Activated T-helper 1 cell treated with Interleukin-2 at 50 U/mL for 16 hours (primary cell): ENCODE results near the gene ROPN1.
"Not testable (repeated sequence)": the region's sequence is repeated elsewhere in the genome, so short reads cannot be mapped to it uniquely, and the experiment has no call there.

Experiments
- DNase-seq: peaks from one replicate; pipeline ENCODE4 v3.0.0-alpha.2; 2020; ENCODE audit warnings: low read depth

The ROPN1 gene

DNA sequence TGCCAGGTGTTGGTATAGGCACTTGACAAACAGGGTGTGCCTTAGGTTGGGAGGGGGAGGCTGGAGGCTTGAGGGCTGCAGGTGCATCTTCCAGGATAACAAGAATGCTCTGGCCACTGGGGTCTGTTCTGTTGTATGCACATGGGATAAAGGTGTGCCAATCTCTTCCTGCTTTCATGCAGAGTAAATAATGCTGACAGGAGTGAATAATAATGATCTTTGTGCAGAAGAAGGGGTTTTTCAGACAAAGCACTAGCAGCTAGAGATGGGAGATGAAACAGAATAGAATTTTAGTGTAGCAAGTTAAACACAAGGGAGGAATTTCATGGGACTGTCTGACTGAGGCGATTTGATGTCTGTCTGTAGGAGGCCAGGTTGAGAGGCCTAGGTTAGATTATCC is 1.9 kb upstream of the ROPN1 start:
- DNase-seq: no peak

DNA sequence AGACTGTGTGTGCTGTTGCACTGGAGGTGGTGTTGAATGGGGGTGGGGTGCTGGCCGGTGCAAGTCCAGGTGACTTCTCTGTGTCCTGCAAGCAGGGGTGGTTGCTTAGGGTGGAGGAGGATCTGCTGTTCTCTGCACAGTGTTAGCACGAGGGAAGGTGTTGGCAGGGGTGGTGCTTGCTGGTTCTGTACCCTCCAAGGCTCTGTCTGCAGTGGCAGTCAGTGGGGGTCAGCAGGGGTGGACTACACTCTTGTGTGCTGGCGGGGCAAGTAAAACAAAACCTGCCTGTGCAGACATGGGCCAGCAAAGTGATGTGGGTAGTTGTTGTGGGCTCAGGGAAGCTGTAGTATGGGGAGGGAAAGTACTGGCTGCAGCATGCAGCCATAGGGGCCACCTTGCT is 5.5 kb downstream of the ROPN1 start:
- no peak for DNase-seq

DNA sequence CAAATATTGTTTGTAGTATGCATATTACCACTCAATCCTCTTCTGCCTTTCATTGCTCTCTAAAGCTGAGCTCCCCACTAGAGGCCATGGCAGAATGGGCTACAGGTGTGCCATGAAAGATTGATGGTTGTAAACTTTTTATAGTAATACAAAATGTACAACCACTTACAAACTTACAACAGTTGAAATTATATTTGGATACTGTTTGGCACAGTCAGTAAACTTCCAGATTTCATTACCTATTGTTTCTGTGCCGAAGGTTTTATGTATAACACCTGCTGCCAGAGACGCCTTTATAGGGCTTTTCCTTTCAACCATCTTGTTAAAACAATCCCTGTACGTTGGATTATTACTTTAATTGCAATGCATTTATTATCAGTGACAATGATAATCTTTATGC is 7.0 kb downstream of the ROPN1 start:
- DNase-seq: no peak

DNA sequence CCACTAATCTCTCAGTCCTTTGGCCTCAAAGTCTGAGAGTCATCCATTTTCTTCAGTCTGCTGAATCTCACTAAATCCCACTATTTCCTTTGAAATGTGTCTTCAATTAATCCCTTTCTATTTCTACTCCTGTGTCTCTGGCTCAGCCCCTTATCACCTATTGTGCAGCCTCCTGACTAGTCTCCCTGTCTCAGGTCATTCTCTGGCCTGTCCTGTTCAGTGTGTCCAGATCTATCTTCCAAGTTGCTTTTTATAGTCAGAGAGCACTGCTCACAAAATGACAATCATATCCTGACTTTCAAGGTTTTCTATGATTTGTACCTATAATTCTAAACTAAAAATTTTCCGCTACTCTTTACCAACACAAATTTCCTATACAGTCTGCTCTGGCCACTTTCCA is 7.6 kb downstream of the ROPN1 start:
- no peak for DNase-seq

DNA sequence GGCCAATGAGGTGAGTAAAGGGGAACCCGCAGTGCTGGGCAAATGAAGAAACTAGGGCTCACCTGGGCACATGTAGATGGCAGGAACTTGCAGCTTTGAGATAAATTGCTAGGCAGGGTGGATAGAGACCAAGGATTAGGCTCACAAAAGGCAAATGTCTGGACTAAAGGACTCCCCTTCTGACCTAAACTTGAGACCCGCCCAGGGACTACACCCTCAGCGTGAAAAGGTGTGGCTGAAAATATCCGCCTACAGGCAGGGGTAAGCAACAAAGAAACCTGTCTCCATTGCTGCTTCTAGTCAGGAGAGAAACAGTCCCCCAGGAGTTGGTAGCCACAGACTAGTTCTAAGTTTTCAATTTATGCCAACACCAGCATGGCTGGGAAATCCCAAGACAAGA is 10.6 kb downstream of the ROPN1 start:
- DNase-seq: not testable (repeated sequence)

DNA sequence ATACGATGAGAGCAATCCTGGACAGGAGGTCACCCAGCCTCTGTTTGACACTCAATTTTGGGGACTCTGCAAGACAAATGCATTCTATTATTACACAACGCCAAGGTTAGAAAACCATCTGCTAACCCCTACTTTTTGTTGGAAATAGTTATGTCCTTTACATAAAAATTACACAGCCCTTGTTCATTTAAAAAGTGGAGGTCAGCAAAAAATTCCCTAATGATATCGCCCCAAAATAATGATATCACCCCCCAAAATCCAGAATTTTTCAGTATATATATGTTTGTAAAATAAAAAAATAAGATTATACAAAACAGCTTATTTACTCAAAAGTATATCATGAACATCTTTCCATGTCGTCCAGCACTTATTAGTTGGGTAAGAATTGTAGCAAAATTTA is 11.4 kb downstream of the ROPN1 start:
- no peak for DNase-seq

DNA sequence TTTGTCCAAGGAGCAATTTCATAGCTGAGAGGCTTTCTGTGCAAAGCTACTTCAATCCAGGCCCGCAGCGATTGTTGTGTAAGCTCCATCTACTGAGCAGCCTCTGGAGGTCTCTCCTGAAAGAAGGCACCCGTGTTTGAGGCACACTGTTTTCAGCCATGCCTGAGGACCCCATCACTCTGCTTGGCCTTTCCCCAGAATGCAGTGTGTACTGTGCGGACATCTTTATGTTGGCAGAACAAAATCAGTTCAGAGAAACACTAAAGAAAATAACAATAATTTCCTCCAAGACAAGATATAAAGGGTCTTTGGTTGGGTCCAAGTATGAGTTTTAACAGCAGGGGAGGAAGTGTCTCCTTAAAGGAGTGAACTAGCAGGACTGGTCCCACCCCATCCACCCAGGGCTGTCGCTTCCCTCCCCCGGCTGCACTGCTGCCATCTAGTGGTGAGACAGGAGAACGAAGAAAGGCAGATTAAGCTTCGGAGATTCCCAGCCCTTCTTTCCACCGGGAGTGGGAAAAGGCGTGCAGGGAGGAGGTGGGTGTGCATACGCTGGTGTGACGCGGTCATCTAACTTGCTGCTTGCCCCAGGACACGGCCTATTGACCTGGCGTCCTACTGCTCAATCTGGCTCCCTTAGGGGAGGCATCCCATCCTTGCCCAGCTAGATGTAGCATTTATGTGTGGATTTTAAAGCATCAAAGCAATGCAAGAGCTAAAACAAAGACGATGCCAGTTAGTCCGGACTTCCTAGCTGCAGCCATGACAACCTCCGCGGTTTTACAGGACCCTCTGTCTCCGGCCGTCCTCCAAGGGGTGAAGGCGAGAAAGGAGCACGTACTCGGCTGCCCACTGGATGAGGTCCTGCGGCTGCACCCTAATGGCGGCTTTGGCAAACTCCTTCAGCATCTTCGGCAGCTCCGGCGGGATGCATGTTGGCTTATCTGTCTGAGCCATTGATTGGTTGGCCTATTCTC is 12.1 kb downstream of the ROPN1 start:
- DNase-seq: not testable (repeated sequence)

DNA sequence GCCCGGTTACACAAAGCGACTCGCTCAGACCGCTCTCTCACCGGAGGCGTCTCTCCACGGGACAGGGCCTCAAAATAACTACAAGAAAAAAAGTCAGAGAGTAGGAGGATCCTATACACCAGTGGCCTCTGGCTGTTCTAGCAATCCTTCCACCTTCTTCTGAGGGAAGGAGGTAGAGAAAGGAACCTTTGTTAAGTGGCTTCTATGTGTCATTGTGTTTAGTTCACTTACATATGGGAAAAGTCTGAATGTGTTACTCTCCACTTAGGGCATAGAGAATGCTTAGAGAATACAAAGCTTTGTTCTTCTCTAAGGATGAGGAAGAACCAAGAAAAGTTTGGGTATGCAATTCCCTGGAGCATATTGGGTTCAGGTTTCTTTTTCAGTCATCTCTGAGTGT is 15.0 kb downstream of the ROPN1 start:
- DNase-seq: not testable (repeated sequence)

DNA sequence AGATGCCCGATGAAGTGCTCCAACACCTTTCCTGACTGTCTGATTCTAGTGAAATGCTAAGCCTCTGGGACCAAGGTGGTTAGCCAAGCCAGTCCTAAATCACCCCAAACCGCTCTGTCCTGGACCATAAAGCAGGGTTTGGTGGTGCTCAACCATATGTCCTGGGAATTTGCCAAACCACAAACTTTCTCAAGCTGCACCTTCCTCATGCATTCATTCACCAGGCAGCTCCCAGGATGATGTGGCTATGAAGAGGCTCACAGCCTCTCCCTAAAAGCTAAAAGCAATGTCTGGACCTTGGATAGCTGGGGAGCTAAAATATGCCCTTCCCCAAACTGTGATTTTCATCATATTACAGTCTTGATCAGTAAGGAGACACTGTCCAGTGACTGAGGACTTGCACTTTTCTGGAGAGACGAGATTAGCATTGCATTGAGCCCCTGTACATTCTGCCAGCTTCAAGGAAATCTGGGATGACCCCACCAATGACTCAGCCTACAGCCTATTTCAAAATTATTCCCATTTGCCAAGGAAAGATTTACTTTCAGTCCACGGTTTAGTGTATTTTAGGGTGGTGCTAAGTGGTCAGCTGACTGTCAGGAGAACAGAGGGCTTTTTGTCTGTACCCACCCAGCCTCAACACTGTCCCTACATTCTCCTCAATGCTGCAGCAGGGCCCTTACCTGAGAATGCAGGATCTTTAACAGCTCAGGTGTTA is 15.6 kb downstream of the ROPN1 start:
- not testable (repeated sequence) for DNase-seq

DNA sequence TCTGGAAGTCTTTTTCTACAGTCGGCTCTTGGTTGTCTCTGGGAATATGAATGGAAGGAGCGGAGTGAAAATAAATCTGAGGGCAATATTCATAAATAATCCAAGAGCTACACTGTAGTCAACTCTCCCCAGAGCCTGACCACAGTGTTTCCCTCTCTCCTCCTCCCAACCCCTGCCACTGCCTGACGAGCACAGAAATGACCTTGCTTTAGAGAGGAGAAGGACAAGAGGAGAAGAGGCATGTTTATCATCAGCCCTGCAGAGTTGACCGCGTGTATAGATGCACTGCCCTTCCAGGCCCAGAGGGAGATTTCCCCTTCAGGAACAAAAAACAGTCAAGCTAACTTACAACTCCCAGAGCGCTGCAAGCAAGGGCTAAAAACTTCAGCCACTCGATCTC is 16.9 kb downstream of the ROPN1 start:
- DNase-seq: not testable (repeated sequence)

DNA sequence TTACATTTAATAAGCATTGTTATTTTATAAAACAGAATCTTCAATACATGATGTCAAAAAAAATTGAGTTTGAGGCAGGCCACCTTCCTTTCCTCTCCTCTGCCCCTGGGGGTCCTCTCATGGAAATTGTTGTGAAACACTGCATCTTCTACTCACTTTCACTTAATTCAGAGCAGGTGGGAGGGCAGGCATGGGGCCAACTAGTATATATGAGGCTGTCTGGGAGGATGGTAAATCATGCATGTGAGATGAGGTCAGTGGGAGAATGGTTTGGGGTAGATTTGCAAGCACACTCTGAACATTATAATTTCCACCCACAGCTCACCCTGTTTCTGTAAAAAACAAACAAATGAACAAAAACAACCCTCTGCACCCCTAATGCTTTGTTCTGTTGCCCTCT is 20.5 kb downstream of the ROPN1 start:
- DNase-seq: no peak

DNA sequence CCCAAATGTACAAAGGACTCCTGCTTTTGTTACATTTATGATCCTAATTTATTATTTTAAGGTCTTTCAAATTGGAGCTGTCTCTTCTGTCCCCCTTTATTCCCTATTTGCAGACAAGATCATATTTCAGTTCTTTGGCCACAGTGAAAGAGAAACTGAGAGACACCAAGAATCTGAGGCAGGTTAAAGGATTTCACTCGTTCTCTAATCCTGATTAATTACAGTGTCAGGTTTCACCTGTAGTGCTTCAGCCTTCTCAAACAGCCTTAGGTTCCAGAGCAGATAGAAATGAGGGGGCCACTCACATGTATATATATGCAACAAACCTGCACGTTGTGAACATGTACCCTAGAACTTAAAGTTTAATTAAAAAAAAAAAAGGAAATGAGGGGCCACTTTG is 24.7 kb downstream of the ROPN1 start:
- not testable (repeated sequence) for DNase-seq

DNA sequence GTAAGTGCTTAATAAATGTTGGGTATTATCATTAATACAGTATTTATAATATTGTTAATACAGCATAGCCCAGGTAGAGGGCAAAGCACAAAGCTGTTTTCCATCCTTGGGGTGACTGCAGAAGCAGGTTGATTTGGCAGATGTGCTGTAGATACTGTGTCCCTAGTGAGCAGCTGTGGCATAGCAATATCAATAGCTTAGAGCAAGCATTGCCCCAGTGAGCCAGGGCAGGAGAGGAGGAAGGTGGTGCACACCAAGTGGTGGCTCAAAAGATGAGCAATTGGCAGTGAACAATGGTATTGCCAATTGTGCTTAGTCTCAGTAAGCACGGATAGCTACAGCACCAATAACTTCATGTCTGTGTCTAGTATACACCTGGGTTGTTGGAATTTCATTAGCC is 25.1 kb downstream of the ROPN1 start:
- DNase-seq: not testable (repeated sequence)

DNA sequence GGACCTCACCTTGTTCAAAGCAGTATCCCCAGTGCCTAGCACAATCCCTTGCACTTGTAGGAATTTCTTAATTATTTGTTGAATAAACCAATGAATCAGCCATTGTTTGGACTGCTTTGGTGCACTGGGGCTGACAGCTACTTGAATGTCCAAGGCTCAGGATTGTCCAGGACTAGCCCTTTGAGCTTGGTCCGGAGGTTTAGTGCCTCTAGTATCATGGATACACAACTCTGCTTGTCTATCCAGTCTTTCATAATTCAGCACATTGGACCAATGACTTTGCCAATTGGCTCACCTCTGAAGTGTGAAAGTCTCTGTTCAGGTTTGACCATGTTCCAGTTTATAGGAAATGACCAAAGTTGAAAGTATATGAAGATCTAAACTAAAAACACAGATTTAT is 27.1 kb downstream of the ROPN1 start:
- DNase-seq: not testable (repeated sequence)

DNA sequence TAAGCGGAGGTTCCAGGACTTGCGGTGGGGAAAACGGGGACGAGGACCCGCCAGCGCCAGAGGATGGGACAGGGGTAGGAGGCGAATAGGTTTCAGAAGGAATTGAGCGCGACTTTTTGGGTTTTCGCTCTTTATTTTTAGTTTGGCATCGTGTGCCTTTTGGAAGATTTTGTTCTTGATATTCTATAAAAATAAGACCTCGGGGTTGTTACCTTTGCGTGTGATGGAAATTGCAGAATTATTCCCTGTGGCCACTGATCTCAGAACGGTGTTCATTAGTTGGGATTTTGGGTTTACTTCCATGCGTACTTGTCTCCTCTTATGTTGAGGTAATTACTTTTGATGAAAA is 30.4 kb downstream of the ROPN1 start:
- DNase-seq: no peak

DNA sequence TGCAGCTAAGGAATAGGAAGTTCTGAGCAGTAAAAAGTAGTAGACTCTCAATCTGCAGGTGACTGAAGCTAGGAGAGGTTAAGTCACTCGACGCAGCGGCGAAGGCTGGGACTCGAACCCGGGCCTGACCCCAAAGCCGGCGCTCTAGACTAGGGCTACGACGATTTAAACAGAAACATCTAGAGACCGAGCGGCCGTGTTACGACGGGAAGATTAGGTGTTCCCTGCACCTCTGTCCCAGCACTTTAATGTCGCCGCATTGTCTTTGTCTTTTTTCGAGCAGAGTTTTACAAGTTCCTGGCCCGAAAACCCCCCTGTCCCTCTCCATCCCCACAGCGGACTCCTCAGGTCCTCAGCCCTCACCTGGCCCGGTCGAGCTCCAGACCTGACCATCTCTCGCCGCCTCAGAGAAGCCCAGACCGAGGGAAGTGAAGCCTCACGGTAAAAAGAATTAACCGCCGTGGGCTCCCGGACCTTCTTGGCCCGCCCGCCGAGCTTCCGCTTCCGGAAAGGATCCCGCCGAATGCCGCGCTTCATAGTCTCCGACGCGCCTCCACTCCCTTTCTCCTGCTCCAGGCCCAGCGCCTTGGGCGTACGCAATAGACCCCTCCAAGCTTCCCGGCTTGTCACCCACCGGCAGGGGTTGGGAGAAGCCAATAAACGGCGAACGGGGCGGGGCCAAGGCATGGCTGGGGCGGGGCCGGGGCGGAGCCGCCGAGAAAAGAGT is 31.0 kb downstream of the ROPN1 start, which contains the start of gene CCDC14:
Gene CCDC14 (minus strand): TSS at position 449 of the 727 bp plus-strand sequence. CDS start 56 bp downstream, at position 393.
- peak; percentile 56 for DNase-seq

DNA sequence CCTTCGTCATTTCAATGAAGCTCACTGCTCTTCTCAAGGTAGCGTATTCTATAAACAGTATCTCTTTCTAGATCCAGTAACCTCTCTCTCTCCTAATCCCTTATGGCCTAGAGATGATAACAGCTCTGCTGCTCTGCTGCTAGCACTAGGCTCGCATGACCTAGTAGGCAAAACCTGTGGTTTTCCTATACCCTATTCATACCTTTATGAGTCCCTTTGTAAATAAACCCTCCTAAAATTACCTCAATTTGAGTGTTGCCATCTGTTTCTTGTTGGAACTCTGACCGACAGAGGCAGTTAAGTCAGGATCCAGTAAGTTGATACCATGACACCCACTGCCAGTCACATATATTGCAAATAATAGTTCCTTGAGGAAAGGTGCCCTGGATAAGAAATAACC is 38.2 kb downstream of the ROPN1 start:
- DNase-seq: no peak

DNA sequence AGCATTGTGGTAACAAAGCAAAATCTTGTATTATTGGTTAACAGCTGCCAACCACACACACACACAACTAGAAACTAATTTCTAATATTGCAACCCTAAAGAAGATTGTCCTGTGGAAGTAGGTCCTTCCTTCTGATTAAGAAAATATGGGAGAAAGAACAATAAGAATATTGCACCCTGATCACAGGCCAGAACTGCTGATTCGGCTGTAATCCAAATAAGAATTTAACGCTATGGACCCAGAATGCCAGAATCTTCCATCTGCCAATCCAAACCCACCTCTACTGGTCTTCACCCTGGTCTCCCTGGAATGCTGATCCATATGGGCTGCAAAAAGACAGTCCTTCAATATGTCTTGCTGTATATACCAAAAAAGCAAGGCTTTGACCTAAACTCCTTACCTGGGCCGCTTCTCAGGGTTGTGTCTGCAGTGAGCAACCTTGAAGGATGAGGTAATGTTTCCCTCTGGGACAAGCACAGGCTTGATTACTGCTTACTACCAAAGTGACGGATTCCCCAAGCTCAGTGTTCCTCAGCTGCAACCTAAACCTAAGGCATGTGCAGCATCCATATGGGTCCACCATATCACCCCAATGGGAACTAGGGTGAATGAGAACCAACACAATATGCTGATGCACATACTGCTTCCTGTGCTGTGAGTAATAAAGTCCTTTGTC is 38.9 kb downstream of the ROPN1 start:
- DNase-seq: no peak

DNA sequence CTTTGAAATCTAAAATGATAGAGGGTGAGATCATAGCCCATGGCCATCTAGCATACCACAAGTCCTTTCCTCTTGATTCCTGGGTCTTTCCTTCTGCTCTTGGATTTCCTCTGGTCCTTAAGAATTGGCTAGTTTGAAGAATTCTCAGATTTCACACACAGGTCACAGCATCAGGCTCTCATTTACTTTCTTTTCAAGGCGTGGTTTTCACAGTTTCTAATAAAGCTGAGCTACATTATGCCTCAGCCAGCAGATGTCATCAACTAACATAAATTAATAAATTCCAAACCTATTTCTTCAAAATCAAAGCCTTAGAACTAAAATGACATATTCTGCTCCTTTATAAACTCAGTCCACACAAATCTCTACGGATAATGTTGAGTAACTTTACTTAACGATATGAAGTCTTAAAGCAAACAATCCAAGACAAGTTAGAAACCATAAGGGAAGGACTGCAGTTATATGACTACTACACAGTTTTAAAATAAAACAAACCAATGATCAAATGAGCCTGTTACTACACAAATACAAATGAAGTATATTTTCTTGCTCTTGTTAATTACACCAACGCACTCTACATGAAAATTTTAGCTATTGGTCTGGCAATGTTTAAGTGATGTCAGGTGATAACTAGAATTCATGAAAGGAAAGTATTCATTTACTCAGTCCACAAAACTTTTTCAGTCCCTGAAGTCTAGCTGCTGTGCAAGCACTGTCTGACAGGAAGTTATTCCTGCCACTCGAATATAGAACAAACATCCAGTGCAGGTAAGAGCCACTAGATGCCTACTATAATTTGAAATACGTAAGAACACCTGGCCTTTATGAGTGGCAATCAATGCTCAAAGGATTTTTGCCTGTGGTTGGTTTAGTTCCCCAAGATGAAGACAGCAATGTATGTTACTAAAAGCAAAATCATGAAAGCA is 40.1 kb downstream of the ROPN1 start:
- no peak for DNase-seq

DNA sequence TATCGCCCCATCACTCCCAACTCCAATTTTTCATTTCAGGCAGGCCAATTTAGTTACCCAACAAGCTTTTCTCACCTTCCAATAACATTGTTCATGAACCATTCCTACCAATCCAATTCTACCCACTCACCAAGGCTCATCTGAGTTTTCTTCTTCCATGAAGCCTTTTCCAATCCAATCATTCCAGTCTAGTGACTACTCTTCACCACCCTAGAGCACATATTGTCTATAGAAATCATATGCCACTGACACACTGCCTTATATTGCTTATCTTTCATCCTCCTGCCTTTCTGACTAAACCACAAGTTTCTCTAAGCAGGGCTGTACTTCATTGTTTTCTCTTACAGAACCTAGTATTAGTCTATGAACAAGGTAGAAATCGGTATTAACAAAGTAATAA is 42.3 kb downstream of the ROPN1 start:
- no peak for DNase-seq

DNA sequence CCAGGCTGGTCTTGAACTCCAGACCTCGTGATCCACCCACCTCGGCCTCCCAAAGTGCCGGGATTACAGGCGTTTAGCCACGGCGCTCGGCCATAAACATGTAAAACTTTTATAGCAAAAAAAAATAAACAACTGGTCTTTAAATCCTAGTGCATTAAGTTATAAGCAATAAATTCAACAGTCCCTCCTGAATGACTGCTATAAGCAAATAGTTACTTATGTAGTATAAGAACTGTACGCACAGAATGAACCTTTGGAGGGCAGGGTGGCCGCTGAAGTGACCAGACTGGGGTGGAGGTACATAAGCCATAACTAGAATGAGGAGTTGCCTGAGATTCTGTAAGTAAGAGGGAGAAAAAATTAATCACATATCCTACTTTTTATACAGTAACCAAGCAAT is 43.5 kb downstream of the ROPN1 start:
- no peak for DNase-seq
